GM21447 (cell line): ENCODE measurements around the gene RGS17.

Experiments used
- ATAC-seq: cut with Tn5 transposase; IDR thresholded peaks from one replicate; pipeline ENCODE4 v1.9.1; 2021; ENCODE audit not compliant: unreplicated experiment

RGS17 gene

GRCh38 chr6:153085239-153085638, 45.8 kb downstream of the RGS17 start:
- ATAC-seq = no peak

GRCh38 chr6:153084393-153084792, 46.7 kb downstream of the RGS17 start:
- ATAC-seq = no peak

DNA sequence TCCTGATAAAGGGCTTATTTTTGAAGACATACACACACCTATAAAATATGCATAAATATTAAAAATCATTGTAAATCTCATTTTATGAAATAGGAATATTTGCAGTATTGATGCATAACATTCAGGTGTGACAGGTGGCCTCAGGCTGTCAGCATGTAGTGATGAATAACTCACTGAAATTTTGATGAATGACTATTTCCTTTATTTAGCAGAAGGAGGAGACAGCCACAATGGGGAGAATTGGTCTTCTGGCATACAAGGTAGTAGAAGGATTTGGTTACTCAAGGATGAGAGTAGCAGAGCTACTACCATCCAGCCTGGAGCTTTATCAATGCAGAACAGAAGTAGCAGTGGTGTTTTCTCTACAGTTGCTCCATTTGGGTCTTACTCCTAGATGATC, 47.2 kb downstream of the RGS17 start:
- no peak for ATAC-seq

DNA sequence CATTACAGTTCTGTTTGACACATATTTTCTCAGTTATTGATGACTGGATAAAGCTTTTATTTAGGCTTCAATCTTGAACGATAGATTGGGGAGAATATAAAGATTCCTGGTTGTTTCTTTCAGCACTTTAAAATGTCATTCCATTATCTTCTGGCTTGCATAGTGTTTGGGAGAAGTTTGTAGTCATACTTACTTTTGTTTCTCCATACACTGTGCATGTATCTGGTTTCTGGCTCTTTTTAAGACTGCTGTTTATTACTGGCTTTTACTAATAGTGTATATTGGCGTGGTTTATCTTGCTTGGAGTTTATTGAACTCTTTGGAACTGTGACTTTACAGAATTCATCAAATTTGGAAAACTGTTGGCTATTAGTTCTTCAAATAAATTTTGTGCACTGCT, 49.2 kb downstream of the RGS17 start:
- no peak for ATAC-seq

DNA sequence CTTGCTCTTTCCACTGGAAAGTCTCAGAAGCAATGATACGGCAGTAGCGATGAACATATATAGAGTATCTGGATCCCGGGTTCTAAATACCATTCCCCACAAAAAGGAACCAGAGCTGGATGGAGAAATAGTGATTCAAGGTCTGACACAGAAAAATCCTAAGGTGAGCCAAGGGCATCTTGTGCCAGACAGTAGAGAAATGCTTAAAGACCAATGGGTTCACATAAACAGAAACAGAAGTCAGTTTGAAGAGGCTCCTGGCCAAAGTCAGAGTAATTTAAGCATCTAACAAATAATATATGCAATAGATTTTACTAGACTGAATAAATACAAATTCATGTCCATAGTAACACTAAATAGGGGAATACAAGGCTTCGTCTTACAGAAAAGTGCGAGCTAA, 54.7 kb downstream of the RGS17 start:
- ATAC-seq = no peak

GRCh38 chr6:153074761-153075160, 56.3 kb downstream of the RGS17 start:
- ATAC-seq = no peak

DNA sequence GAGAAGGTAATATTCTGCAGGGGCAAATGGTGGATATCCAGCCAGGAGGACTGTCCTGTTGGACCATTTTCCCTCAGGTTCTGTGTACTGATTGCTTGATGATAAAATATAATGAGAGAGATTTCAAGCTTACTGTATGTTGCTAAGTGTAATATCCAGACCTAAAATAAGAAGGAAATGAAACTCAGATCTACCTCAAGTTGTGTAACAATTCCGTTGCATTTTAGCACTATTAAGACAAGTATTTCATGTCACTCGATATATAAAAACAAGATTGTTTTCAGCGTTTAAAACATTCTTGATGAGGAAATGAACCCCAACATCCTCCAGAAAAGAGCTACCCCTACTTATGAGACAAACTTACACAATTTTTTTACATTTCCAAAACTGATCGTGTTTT, 57.2 kb downstream of the RGS17 start:
- no peak for ATAC-seq

- ATAC-seq = no peak
Measured at GRCh38 chr6:153070756-153071155, 60.3 kb downstream of the RGS17 start.

DNA sequence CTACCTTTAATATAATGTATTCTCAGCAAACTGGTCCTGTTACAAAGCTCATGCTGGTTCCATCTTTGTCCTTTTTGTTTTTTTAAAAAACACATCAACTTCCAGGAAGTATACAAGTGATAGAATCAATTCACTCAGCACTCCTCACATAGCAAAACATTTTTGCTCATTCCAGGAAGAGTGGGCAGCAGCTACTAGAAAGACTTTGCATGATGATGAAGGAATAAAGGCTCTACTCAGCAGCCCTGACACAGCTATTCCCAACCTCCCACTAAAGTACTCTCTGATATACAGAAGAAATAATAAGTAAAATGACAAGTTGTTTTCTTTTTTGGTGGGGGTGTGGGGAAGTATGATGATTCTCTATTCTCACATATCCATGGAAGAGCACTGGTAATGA, 61.2 kb downstream of the RGS17 start:
- ATAC-seq = no peak

- no peak for ATAC-seq
Measured at GRCh38 chr6:153065222-153065621, 65.9 kb downstream of the RGS17 start.

DNA sequence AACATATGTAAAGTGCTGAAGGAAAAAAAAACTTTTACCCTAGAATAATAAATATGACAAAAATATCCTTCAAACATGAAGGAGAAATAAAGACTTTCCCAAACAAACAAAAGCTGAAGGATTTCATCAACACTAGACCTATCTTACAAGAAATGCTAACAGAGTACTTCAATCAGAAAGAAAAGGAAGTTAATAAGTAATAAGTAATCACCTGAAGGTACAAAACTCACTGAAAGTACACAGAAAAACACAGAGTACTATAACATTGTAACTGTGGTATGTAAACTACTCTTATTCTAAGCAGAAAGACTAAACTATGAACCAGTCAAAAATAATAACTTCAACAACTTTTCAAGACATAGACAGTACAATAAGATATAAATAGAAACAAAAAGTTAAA, 67.1 kb downstream of the RGS17 start:
- no peak for ATAC-seq

- no peak for ATAC-seq
Measured at GRCh38 chr6:153062516-153062915, 68.6 kb downstream of the RGS17 start.

DNA sequence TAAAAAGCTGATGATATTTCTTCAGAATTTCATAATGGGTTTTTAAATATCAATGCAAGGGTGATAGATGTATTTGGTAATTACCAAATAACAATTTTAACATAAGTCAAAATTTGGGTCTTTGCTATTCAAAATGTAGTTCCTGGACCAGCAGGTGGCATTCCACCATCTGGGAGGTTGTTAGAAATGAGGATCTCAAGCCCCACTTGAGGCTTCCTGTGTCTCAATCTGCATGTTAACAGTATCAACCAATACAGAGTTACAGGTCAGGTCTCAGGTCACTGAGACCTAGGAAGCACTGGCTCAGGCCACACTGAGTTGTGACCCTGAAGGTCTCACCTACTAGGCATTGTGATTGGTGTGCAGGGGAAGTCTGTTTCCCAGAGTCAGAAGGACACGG, 71.3 kb downstream of the RGS17 start:
- ATAC-seq = no peak

- no peak for ATAC-seq
Measured at GRCh38 chr6:153059311-153059710, 71.8 kb downstream of the RGS17 start.

DNA sequence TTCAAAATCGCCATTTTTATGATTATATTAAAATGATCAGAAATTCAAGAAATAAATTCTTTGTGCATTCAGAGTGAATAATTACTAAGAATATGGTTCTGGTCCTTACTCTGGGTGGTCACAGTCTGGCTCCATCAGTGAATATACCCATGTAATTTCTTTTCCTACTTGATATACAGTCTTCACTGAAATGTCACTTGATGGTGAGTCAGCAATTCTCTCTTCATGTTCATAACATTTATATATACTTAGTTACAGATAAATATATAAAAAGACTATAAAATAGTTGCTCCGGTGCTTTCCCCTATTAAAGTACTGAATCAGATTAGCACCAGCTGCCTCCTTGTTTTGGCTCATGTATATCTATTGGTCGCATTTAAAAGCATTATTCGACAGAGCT, 72.2 kb downstream of the RGS17 start:
- no peak for ATAC-seq

DNA sequence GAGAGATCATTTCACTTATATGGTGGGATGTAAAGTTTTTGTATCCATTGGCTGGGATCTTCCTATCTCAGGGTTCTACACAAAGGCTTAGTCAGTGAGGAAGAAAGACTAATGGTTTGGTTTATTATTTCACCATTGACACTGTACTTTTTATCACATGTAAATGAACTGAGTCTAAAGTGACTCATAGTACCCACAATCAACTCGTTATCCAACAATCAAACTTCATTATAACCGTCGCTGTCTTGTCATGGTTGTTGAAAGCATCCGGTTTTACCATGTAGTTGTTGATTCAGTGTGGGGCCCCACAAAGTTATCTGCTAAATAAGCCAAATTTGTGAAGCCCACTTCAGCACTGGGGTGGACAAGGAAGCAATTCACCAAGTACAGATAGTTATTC, 72.8 kb downstream of the RGS17 start:
- no peak for ATAC-seq

GRCh38 chr6:153056308-153056707, 74.8 kb downstream of the RGS17 start:
- ATAC-seq = no peak

DNA sequence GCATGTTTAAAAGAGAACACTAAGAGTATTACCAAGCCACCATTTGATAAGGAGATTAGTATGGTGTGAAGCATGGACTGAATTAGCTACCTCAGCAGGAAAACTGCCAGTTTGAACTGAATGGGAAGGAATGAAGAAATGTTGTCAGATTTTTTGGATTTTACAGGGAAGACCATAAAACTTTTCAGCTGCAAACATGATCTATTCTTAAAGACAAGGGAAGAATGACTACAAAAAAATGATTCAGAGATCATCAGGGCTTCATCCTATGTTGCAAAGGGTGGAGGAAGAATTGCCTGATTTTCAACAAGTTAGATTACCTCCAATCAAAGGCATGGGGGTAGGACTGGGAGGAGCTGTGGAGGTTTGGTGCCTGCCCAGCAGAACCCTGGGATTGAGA, 79.3 kb downstream of the RGS17 start:
- no peak for ATAC-seq

GRCh38 chr6:153048631-153049030, 82.5 kb downstream of the RGS17 start:
- no peak for ATAC-seq

- ATAC-seq = no peak
Measured at GRCh38 chr6:153047386-153047785, 83.7 kb downstream of the RGS17 start.

DNA sequence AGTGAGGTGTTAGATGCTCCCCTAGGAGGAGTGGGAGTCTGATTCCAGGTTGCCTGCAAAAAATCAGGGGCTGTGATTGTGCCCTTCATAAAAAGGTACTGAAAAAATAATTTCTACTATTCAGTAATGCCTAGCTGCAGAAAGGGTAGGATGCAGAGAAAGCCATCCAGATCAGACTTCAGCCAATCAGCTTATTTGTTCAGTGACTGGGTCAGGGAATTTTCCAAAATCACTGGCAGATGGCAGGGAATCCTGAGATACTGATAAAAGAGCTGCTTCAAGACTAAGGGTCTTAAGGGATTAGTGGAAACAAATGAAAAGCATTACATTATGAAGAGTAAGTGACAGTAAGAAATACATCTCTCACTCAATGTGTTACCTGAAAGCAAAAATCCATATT, 85.8 kb downstream of the RGS17 start:
- no peak for ATAC-seq

DNA sequence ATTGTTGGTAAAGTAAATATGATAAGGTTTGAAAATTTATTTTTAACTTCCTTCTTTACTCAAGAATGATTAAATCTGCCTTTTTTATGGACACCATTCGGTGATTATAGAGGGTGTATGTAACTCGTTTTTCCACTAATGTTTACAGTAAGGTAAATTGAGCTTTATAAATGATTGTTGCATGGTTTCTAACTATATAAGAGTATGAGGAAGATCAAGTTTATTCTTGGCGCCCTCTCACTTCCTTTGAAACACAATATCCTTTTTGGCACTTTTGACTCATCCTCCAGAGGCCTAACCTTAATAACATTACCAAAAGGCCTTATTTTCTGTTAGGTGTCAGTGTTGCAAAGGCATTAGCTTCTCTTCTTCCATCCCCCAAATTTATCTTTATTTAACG, 86.8 kb downstream of the RGS17 start:
- no peak for ATAC-seq

GRCh38 chr6:153043719-153044118, 87.4 kb downstream of the RGS17 start:
- no peak for ATAC-seq
